22Rv1 (cell line): ENCODE data around the gene RAP1GAP2.

Experiments
- CTCF ChIP-seq: fragments of 450-650 bp; IDR thresholded peaks from 2 replicates; pipeline ENCODE4 v1.5.1; 2017; ENCODE audit warnings: mild to moderate bottlenecking
- ZFX ChIP-seq: fragments of 450-650 bp; IDR thresholded peaks from 2 replicates; pipeline ENCODE4 v1.6.1; 2017; ENCODE audit warnings: antibody characterized with exemption, borderline replicate concordance

GRCh38 chr17:2928294-2928890, 132.2 kb downstream of the RAP1GAP2 start:
- TF ChIP-seq CTCF = no peak
- TF ChIP-seq ZFX = no peak
